CD4-positive, alpha-beta T cell treated with Interleukin-17A for 1 hour (primary cell): ENCODE results near the gene CORO2B.

Experiments
- DNase-seq: peaks from one replicate; pipeline ENCODE4 v3.0.0-alpha.2; 2020

CORO2B gene

GRCh38 chr15:68554721-68555678 lies 23.8 kb upstream of the CORO2B start:
- DNase-seq, result no peak

- no peak for DNase-seq
Measured at GRCh38 chr15:68555679-68556037, 23.1 kb upstream of the CORO2B start.

GRCh38 chr15:68556139-68556990 lies 22.4 kb upstream of the CORO2B start:
- no peak for DNase-seq

GRCh38 chr15:68557469-68558317 lies 21.1 kb upstream of the CORO2B start:
- no peak for DNase-seq

- no peak for DNase-seq
Measured at GRCh38 chr15:68558318-68559305, 20.2 kb upstream of the CORO2B start.

GRCh38 chr15:68559345-68560310 lies 19.2 kb upstream of the CORO2B start:
- peak; percentile 62 for DNase-seq

- DNase-seq, result no peak
Measured at GRCh38 chr15:68560501-68561113, 18.2 kb upstream of the CORO2B start.

GRCh38 chr15:68561171-68561900 lies 17.5 kb upstream of the CORO2B start:
- no peak for DNase-seq

GRCh38 chr15:68561901-68562300 lies 16.9 kb upstream of the CORO2B start:
- DNase-seq, result no peak

- DNase-seq, result no peak
Measured at GRCh38 chr15:68564173-68564572, 14.6 kb upstream of the CORO2B start.

GRCh38 chr15:68565234-68565633 lies 13.6 kb upstream of the CORO2B start:
- DNase-seq, result no peak

GRCh38 chr15:68565726-68566125 lies 13.1 kb upstream of the CORO2B start:
- DNase-seq, result no peak

- DNase-seq, result no peak
Measured at GRCh38 chr15:68566377-68566954, 12.3 kb upstream of the CORO2B start.

GRCh38 chr15:68567345-68567744 lies 11.4 kb upstream of the CORO2B start:
- no peak for DNase-seq

GRCh38 chr15:68570974-68571373 lies 7.8 kb upstream of the CORO2B start:
- DNase-seq, result no peak

GRCh38 chr15:68571582-68571981 lies 7.2 kb upstream of the CORO2B start:
- no peak for DNase-seq

- no peak for DNase-seq
Measured at GRCh38 chr15:68572309-68572708, 6.5 kb upstream of the CORO2B start.

- no peak for DNase-seq
Measured at GRCh38 chr15:68572921-68573320, 5.9 kb upstream of the CORO2B start.

GRCh38 chr15:68574046-68574445 lies 4.7 kb upstream of the CORO2B start:
- DNase-seq, result no peak
